HEK293T (cell line): ENCODE measurements around the gene MAP2K5.

Experiments used
- CTBP1 ChIP-seq: fragments of 450-650 bp; IDR thresholded peaks from 2 replicates; pipeline ENCODE4 v1.6.1; 2016; ENCODE audit warnings: borderline replicate concordance
- ELF4 ChIP-seq: fragments of 450-650 bp; IDR thresholded peaks from 2 replicates; pipeline ENCODE4 v1.6.1; 2017; ENCODE audit warnings: antibody characterized with exemption
- FOXA1 ChIP-seq: fragments of 450-650 bp; IDR thresholded peaks from 2 replicates; pipeline ENCODE4 v1.6.1; 2016; ENCODE audit warnings: mild to moderate bottlenecking
- FOXK2 ChIP-seq: fragments of 450-650 bp; IDR thresholded peaks from 2 replicates; pipeline ENCODE4 v1.6.1; 2016; ENCODE audit warnings: mild to moderate bottlenecking
- FOXM1 ChIP-seq: fragments of 450-650 bp; IDR thresholded peaks from 2 replicates; pipeline ENCODE4 v1.6.1; 2017; ENCODE audit warnings: mild to moderate bottlenecking, borderline replicate concordance
- HDGF ChIP-seq: fragments of 450-650 bp; IDR thresholded peaks from 2 replicates; pipeline ENCODE4 v1.6.1; 2017; ENCODE audit warnings: antibody characterized with exemption, borderline replicate concordance
- NFRKB ChIP-seq: fragments of 450-650 bp; IDR thresholded peaks from 2 replicates; pipeline ENCODE4 v1.6.1; 2016; ENCODE audit warnings: mild to moderate bottlenecking, moderate library complexity
- SP1 ChIP-seq: fragments of 450-650 bp; IDR thresholded peaks from 2 replicates; pipeline ENCODE4 v1.6.1; 2017
- SUZ12 ChIP-seq: fragments of 450-650 bp; IDR thresholded peaks from 2 replicates; pipeline ENCODE4 v1.6.1; 2016; ENCODE audit warnings: mild to moderate bottlenecking
- TARDBP ChIP-seq: fragments of 450-650 bp; IDR thresholded peaks from 2 replicates; pipeline ENCODE4 v1.6.1; 2016
- ZNF384 ChIP-seq: fragments of 450-650 bp; IDR thresholded peaks from 2 replicates; pipeline ENCODE4 v1.6.1; 2016

GRCh38 chr15:67784090-67784781 lies 241.7 kb downstream of the MAP2K5 start:
- TF ChIP-seq SUZ12 (no peak), TARDBP (no peak), FOXA1 (no peak), ZNF384 (no peak), FOXM1 (no peak), ELF4 (no peak), NFRKB (no peak), HDGF (no peak), FOXK2 (no peak), SP1 (no peak), CTBP1 (no peak)
